Gastroesophageal sphincter (tissue), 3 donors: ENCODE results near the gene FAM131C.

Experiments used
- CTCF ChIP-seq, 4 experiments: fragments of 200-600 bp in 2 of 4; fragments of 450-650 bp in 2 of 4; sonication (generic) in 1 of 4; IDR thresholded peaks; one replicate each; pipeline ENCODE4 v1.5.1; 2017 to 2019; ENCODE audit warnings: antibody characterized with exemption in 4 of 4, mild to moderate bottlenecking in 2 of 4, moderate library complexity in 2 of 4
- POLR2A ChIP-seq, 2 donors: fragments of 450-650 bp; IDR thresholded peaks; one replicate each; pipeline ENCODE4 v1.6.1; 2017; ENCODE audit warnings: antibody characterized with exemption in 2 of 2, mild to moderate bottlenecking in 2 of 2, moderate library complexity in 1 of 2
- POLR2AphosphoS5 ChIP-seq: sonication (generic); formaldehyde crosslinking; IDR thresholded peaks from one replicate; pipeline ENCODE4 v1.6.1; 2017; ENCODE audit warnings: antibody characterized with exemption

GRCh38 chr1:16009678-16010077, 63.8 kb downstream of the FAM131C start:
- no peak for TF ChIP-seq CTCF (IDR thresholded peaks at IDR 0.05)
- TF ChIP-seq POLR2AphosphoS5 = no peak
- TF ChIP-seq POLR2A (IDR thresholded peaks at IDR 0.05) = no peak
